ENCODE measurements around the gene STEAP1B.

- TF ChIP-seq CTCF (IDR thresholded peaks at IDR 0.05) (no peak), POLR2A (IDR thresholded peaks at IDR 0.05) (no peak)
These were observed 45.5 kb downstream of the STEAP1B start for GRCh38 chr7:22454446-22454845.
